Measurements from ENCODE around the gene RYK.
"Not testable (repeated sequence)": the region's sequence is repeated elsewhere in the genome, so short reads cannot be mapped to it uniquely, and the experiment has no call there.

RYK gene

GRCh38 chr3:134255404-134255803 is 4.7 kb upstream of the RYK start:
- DNase-seq (ENCODE audit: low read depth) = no peak

DNA sequence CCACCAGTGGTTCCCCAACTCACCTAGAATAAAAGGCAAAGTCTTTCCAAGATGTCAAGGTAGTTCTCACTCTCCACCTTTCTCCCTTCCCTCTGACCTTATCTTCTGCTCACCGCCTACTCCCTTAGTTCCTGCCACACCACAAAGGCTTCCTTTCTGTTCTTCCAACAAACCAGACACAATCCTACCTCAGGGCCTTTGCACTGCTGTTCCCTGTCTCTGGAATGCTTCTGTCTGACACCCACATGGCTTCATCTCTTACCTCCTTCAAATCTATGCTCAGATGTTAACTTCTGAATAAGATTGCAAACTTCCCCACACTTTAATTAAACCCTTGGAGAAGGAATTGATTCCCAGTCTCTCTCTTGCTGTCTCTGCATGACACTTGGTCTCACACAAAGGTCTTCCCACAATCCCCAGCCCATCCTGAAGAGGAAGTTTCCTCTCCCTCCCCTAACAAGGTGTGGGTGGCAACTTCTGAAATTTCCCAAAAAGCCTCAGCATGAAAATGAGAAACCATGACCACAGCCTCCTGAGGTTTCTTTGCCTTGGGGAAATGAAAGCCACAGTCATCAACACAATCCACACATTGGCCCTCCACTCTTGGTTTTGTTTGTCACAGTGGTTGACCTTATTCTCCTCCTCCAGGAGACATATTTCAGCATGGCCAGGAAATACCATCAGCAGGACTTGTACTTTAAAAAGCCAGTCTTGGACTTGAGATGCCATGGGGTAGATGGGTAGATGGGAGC is 3.0 kb upstream of the RYK start:
- no peak for DNase-seq (ENCODE audit: low read depth)

GRCh38 chr3:134252766-134253165 is 2.1 kb upstream of the RYK start:
- DNase-seq (ENCODE audit: low read depth) = no peak

GRCh38 chr3:134251731-134252391 is 1.2 kb upstream of the RYK start:
- no peak for DNase-seq (ENCODE audit: low read depth)

GRCh38 chr3:134249935-134250716 is 533 bp downstream of the RYK start:
- peak; percentile 4 for DNase-seq (ENCODE audit: low read depth)

- DNase-seq (ENCODE audit: low read depth) = no peak
These were observed 1.3 kb downstream of the RYK start for GRCh38 chr3:134249296-134249841.

- no peak for DNase-seq (ENCODE audit: low read depth)
These were observed 5.7 kb downstream of the RYK start for GRCh38 chr3:134244921-134245320.

DNA sequence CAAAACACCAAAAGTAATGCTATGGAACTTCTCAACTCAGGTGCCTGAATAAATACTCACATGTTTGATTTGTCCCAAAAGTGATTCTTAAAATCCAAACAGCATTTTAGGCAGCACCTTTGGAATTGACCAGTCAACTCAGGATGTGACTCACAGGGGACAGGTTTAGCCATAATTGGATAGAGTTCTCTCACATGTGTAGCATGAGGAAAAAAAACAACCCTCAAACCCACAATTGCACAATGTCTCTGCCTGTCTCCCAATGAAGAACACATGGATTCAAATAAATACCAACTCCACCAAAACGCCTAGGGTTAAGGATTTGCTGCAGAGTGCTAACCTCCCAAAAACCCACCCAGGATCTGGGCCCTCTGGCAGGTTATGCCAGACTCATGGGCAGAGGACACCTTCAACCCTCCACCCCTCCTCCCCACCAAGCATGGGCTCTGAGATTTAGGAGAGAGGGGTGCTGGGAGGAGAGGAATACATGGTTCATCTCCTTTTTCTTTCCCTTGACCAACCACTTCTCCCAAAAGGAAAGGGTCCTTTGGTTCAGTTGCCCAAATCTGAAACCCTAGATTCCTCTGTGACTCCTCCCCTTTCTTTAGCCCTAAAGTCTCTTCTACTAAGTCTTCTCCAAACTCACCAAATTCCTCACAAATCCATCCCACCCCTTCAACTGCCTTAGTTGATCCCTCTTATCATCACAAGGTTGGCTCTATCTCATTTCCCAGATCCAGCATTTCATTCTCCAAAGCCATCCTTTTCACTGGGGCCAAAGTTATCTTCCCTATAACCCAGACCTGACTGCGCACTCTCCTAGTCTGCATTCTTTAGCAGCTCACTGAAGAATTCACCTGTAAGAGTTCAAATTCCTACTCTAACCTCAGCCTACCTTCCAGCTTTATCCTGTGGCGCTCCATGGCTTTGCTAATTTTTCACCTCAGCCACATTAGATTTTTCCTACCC is 7.7 kb downstream of the RYK start:
- DNase-seq (ENCODE audit: low read depth) = no peak

DNA sequence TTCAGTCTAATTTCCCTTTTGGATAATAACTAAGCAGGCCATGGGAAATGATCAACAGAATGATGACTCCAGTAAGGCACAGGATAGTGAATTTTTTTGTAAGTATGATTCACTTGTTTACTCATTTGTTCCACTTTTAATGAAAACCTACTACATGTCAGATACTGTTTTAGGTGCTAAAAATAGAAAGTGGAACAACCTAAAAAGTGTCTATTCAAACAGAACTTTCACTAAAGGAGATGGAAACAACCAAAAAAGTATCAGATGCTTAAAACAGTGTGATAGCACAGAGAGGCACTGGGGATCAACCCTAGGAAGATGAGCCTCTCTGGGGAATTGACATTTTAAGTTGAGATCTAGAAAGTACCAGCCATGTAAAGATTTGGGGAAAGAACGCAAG is 11.1 kb downstream of the RYK start:
- no peak for DNase-seq (ENCODE audit: low read depth)

GRCh38 chr3:134237454-134238145 is 13.1 kb downstream of the RYK start:
- no peak for DNase-seq (ENCODE audit: low read depth)

GRCh38 chr3:134236505-134237170 is 14.0 kb downstream of the RYK start:
- DNase-seq (ENCODE audit: low read depth) = no peak

DNA sequence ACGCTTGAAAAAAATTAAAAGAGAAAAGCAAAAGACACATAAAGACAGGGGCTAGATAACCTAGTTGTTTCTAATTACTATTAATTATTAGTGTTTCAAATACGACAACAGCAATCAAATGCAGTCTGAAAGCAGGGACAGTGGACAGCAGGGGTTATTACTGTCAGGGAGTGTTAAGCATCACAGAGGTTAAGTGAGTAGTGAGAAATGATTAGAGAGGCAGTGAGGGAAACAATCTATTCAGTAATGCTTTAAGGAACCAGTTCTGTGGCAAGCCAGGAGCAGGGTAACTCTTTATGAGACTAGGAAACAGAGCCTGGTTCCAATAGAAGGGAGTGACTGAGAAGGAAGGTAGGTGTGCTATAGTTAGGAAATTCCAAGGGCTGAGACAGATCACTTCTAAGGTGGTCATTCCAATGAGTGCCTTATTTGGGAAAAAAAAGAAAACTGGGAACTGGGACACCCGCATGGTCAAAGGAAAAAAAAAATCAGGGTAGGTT is 15.0 kb downstream of the RYK start:
- no peak for DNase-seq (ENCODE audit: low read depth)

DNA sequence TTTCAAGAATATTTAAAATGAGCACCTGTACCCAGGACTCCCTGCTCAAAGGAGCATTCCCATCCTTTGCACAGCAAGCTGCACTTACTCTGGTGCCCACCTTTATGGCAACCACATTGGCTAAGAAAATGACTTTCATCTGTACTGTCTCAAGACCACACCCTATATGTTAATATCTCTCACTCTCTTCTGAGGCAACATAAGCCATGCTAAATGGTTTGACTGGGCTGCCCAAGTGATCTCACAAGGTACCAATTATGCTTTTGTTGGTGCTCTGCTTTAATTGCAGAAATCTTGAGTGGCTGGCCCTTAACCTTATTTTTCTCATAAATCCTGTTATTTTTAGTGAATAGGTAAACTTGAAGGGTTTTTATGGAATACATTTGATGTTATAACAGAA is 17.7 kb downstream of the RYK start:
- no peak for DNase-seq (ENCODE audit: low read depth)

- DNase-seq (ENCODE audit: low read depth) = no peak
These were observed 18.5 kb downstream of the RYK start for GRCh38 chr3:134232151-134232550.

DNA sequence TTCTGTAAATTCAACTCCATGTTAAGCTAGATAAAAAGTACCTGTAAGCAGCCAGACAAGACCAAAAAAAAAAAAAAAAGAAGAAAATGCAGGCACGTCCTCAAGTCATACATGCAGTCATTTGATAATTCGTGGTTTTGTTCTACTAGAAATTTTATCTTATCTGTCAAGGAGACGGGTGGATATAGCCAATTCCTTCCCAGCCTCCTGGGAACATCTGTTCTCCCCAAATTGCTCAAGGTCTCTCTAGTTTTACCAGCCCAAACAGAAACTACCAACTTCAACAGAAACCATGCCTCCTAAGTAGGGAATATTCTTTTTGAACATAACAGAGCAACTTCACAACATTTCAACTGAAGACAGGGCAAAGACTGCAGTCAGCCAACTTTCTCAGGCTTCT is 19.5 kb downstream of the RYK start:
- no peak for DNase-seq (ENCODE audit: low read depth)

DNA sequence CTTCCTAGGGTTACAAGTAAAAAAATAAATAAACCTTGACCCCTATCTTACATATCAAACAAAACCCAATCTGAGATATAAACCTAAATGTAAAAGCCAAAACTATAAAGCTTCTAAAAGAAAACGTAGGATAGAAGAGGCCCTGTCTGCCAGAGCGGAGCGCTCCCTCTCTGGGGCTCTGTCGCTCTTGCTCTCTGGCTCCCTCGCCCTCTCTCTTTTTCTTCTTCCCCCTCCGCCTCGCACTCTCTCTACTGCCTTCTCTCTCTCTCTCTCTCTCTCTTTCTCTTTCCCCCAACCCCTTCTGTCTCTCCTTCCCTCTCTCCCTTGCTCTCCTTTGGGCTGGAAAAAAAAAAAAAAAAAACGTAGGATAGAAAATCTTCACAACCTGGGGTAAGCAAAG is 21.6 kb downstream of the RYK start:
- no peak for DNase-seq (ENCODE audit: low read depth)

- DNase-seq (ENCODE audit: low read depth) = no peak
These were observed 22.2 kb downstream of the RYK start for GRCh38 chr3:134228479-134228878.

- no peak for DNase-seq (ENCODE audit: low read depth)
These were observed 22.6 kb downstream of the RYK start for GRCh38 chr3:134228035-134228434.

GRCh38 chr3:134224796-134225156 is 25.9 kb downstream of the RYK start:
- not testable (repeated sequence) for DNase-seq (ENCODE audit: low read depth)

DNA sequence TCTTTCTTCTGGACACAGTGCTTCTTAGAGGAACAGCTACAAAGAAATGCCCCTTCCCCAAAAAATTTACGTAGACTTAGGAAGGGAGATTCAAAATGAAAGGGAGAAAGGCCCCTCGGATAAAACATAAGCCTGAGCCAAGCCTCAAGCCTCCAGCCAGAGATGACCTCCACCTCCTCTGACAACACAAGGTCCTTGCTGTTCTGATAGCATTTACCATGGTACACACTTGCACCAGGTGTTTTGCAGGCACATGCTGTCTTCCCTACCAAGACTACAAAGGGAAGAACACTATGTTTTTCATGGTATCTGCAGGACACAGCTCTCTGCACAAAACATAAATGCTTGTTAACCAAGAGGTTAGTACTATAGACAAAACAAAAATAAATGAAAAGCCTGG is 27.8 kb downstream of the RYK start:
- no peak for DNase-seq (ENCODE audit: low read depth)
